HUES6 (cell line): Measurements from ENCODE around the gene STK26.
A peak's percentile ranks its signal among the peaks of the same experiment; 100 is the strongest.

ENCODE experiments used
- H3K27ac ChIP-seq: 2 replicates; pipeline ENCODE4 v1.7.0; 2013; ENCODE audit warnings: low read depth, mild to moderate bottlenecking, low read length, inconsistent platforms
- H3K27me3 ChIP-seq: 2 replicates; pipeline ENCODE4 v1.6.1; 2013; ENCODE audit warnings: low read length; ENCODE audit not compliant: control insufficient read depth, insufficient read depth
- H3K36me3 ChIP-seq: 2 replicates; pipeline ENCODE4 v1.6.1; 2013; ENCODE audit warnings: low read length; ENCODE audit not compliant: control insufficient read depth, insufficient read depth
- H3K4me1 ChIP-seq: 2 replicates; pipeline ENCODE4 v1.6.1; 2013; ENCODE audit warnings: low read length; ENCODE audit not compliant: control insufficient read depth, insufficient read depth
- H3K4me3 ChIP-seq: 2 replicates; pipeline ENCODE4 v1.5.1; 2013; ENCODE audit warnings: low read depth, low read length
- H3K9ac ChIP-seq: one replicate; pipeline ENCODE4 v1.6.1; 2013; ENCODE audit warnings: mild to moderate bottlenecking, low read length
- H3K9me3 ChIP-seq: 2 replicates; pipeline ENCODE4 v1.6.1; 2013; ENCODE audit warnings: low read depth, low read length; ENCODE audit not compliant: control insufficient read depth, insufficient read depth

Gene STK26

GRCh38 chrX:132015875-132016274 lies 7.2 kb upstream of the STK26 start:
- no peak overlapping the region for H3K27ac ChIP-seq
- H3K9me3 ChIP-seq, result no peaks in the 10 kb centered on the region
- no peaks in the 10 kb centered on the region for H3K4me1 ChIP-seq
- no peak overlapping the region for H3K9ac ChIP-seq
- H3K4me3 ChIP-seq, result no peak overlapping the region
- H3K27me3 ChIP-seq, result peaks cover 11% of the 10 kb centered on the region; the same call in 1 of the 2 replicates
- H3K36me3 ChIP-seq, result no peaks in the 10 kb centered on the region

DNA sequence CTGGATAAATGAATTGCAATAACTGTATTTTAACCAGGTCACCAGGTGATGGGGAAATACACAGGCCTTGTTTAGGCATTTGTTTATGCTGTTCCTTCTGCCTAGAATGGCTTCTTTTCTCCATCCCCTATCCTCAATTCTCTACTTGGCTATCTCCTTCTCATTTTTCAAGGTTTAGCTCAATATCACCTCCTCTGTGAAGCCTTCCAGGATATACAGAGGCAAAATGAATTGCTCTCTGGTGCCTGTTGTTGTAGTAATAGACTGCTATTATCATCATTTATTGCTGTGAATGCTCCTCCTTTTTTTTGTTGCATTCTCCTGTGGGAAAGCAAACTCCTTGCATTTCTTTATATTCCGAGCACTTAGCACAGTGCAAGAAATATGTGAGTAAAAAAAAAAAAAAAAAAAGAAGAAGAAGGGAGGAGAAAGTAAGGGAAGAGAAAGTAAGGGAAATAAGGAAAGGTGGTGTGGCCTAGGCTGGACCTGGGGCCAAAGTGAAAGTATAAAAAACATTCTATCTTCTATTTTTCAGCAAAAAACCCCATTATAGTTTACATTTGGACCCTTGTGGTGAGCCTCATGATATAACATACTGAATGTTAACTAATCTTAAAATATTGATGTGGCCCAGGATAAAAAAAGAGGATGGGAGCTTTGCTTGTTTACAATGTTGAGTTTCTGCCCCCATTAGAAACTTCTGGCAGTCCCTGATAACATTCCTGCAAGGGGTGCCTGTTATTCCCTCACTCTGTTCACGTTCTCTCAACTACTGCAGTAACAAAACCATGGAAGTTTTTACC lies 6.3 kb upstream of the STK26 start:
- Histone ChIP-seq H3K9me3 (no peaks in the 10 kb centered on the region), H3K9ac (no peak overlapping the region), H3K27ac (no peak overlapping the region), H3K4me1 (no peaks in the 10 kb centered on the region; the same call in 1 of the 2 replicates), H3K4me3 (no peak overlapping the region), H3K36me3 (no peaks in the 10 kb centered on the region), H3K27me3 (peaks cover 19% of the 10 kb centered on the region; the same call in 1 of the 2 replicates)

- H3K27ac ChIP-seq, result no peak overlapping the region
- peaks cover 4% of the 10 kb centered on the region; the same call in 1 of the 2 replicates for H3K4me1 ChIP-seq
- H3K9ac ChIP-seq, result no peak overlapping the region
- no peaks in the 10 kb centered on the region for H3K9me3 ChIP-seq
- no peak overlapping the region for H3K4me3 ChIP-seq
- H3K27me3 ChIP-seq, result peaks cover 25% of the 10 kb centered on the region; the same call in 1 of the 2 replicates
- no peaks in the 10 kb centered on the region for H3K36me3 ChIP-seq
Observed at GRCh38 chrX:132017431-132018185, 5.5 kb upstream of the STK26 start.

GRCh38 chrX:132022198-132022966 lies 720 bp upstream of the STK26 start:
- Histone ChIP-seq H3K27ac (peak overlapping the region; percentile 43; the same call in 1 of the 2 replicates), H3K4me3 (peak overlapping the region; percentile 95), H3K36me3 (no peaks in the 10 kb centered on the region), H3K27me3 (peaks cover 14% of the 10 kb centered on the region; the same call in 1 of the 2 replicates), H3K4me1 (peaks cover 22% of the 10 kb centered on the region), H3K9ac (peak overlapping the region; percentile 82), H3K9me3 (no peaks in the 10 kb centered on the region)

DNA sequence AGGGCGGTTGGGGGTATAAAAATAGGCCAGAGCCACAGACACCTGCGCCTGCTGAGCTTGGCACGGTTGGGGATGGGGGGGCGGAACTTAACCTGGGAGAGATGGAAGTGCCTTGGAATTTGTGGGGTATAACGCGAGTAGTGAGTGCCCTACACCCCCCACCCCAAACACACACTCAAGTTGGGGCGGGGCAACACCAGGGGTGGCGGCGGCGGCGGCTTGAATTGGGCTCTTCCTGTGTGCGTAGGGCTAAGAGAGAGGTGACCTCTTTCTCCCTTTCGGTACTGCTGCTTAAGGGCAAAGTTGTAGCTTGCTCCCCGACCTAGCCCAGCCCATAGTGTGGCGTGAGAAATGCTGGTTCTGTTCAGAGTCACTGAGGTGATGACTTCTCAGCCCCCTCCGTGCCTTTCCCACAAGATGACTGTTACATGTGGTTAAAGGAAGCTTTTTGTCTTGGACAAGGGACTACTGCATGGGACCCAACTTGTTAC lies 839 bp downstream of the STK26 start:
- Histone ChIP-seq H3K4me3 (peak overlapping the region; percentile 95), H3K36me3 (no peaks in the 10 kb centered on the region), H3K9me3 (no peaks in the 10 kb centered on the region), H3K27me3 (peaks cover 14% of the 10 kb centered on the region; the same call in 1 of the 2 replicates), H3K4me1 (peaks cover 30% of the 10 kb centered on the region), H3K9ac (peak overlapping the region; percentile 81), H3K27ac (peak overlapping the region; percentile 69)

GRCh38 chrX:132025041-132025440 lies 1.9 kb downstream of the STK26 start:
- peak overlapping the region; percentile 6 for H3K9ac ChIP-seq
- H3K4me3 ChIP-seq, result peak overlapping the region; percentile 95
- no peaks in the 10 kb centered on the region for H3K36me3 ChIP-seq
- peaks cover 14% of the 10 kb centered on the region; the same call in 1 of the 2 replicates for H3K27me3 ChIP-seq
- peak overlapping the region; percentile 24; the same call in 1 of the 2 replicates for H3K27ac ChIP-seq
- H3K4me1 ChIP-seq, result peaks cover 36% of the 10 kb centered on the region
- H3K9me3 ChIP-seq, result no peaks in the 10 kb centered on the region

- no peak overlapping the region for H3K4me3 ChIP-seq
- H3K36me3 ChIP-seq, result no peaks in the 10 kb centered on the region
- no peak overlapping the region for H3K9ac ChIP-seq
- H3K27me3 ChIP-seq, result no peaks in the 10 kb centered on the region; the same call in 1 of the 2 replicates
- H3K9me3 ChIP-seq, result no peaks in the 10 kb centered on the region
- H3K27ac ChIP-seq, result no peak overlapping the region
- H3K4me1 ChIP-seq, result peaks cover 37% of the 10 kb centered on the region
Observed at GRCh38 chrX:132030264-132030663, 7.2 kb downstream of the STK26 start.

DNA sequence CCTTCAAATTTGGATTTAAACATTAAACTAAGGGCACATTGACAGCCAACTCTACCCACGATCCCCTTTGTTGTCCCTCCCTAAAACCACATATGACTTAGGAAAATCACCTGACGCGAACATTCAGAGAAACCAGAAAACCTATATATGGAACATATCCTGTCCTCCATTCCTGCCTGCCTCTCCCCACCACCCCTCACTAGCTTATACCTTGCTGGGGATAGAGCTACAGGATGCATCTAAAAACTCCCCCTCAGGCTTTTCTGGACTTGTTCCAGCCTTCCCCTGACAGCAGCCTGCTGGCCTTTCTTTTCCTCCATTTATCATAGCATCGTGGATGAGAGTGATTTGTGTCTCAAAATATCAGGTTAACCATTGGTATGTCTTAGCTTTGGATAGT lies 8.8 kb downstream of the STK26 start:
- Histone ChIP-seq H3K4me1 (peaks cover 28% of the 10 kb centered on the region), H3K9ac (no peak overlapping the region), H3K9me3 (no peaks in the 10 kb centered on the region), H3K27ac (no peak overlapping the region), H3K4me3 (no peak overlapping the region), H3K27me3 (no peaks in the 10 kb centered on the region; the same call in 1 of the 2 replicates), H3K36me3 (no peaks in the 10 kb centered on the region)

DNA sequence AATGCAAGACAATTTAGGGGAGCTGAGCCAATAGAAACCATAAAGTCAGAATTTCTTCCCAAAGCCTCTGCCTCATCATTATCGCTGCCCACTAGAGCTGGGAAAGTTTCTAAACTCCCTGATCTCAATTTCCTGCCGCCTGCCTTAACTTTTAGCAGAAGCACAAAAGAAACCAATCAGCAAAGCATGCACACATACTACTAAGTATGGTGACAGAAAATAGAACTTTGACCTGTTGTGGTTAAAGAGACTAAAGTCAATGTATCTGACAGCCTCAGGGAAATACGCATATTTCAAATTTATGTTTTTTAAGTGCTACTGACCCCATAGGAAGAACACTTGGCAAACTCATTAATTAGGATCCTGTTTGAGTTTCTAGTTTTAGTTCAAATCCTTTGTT lies 10.1 kb downstream of the STK26 start:
- Histone ChIP-seq H3K4me3 (no peak overlapping the region), H3K36me3 (no peaks in the 10 kb centered on the region), H3K9me3 (no peaks in the 10 kb centered on the region), H3K27ac (no peak overlapping the region), H3K27me3 (no peaks in the 10 kb centered on the region; the same call in 1 of the 2 replicates), H3K9ac (no peak overlapping the region), H3K4me1 (peaks cover 35% of the 10 kb centered on the region)

DNA sequence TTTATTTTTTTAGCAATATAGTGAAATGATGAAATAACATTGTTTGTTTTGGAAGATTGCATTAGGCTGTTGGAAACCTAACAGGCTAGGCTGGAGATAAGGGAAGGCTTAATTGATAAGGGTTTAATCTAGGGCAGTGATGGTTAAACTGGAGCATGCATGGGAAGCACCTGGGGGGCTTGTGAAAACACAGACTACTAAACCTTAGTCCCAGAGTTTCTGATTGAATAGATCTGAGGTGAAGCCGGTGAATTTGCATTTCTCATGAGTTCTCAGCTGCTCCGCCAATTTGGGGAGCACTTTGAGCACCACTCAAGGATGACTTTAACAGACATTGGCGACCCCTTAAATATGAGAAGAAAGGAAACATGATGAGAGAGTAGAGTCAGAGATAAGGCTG lies 11.5 kb downstream of the STK26 start:
- no peaks in the 10 kb centered on the region; the same call in 1 of the 2 replicates for H3K27me3 ChIP-seq
- no peak overlapping the region for H3K9ac ChIP-seq
- H3K36me3 ChIP-seq, result no peaks in the 10 kb centered on the region
- H3K9me3 ChIP-seq, result no peaks in the 10 kb centered on the region
- peaks cover 35% of the 10 kb centered on the region for H3K4me1 ChIP-seq
- H3K4me3 ChIP-seq, result no peak overlapping the region
- no peak overlapping the region for H3K27ac ChIP-seq
